ENCODE data around the gene ZNF211. TPM values are rescaled to one million over a fixed set of nuclear protein-coding genes. Genes with fewer than 3 reads are reported as not detected.

ZNF211 gene
- total and polyA plus RNA-seq, 9 of the 15 experiments (the other 6 are each of a cell fraction or from before 2014, with no cell fraction given), result 1.3 to 11.6 (median 4.5) TPM

DNA sequence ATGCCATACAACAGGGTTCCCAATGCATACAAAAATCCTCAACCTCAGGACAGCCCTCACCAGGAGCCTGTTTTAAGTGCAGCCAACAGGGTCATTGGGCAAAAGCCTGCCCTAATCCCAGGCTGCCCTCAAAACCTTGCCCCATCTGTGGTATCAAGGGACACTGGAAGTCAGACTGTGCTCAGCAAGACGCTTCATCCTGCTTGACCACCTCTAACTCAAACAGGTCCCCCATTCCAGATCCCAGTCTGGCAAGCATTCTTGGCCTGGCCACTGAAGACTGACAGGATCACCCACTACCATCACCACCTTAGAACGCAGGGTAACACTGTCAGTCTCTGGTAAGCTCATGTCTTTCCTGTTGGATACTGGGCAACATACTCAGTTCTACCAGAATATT lies 20.7 kb downstream of the ZNF211 start (continued):
- TF ChIP-seq SIN3A (IDR thresholded peaks at IDR 0.05; ENCODE audit: borderline replicate concordance in 2 of 2, control insufficient read depth in 1 of 2, low read depth in 2 of 2, low read length in 2 of 2) (no peak), ARID2 (IDR thresholded peaks at IDR 0.05) (no peak), SFPQ (IDR thresholded peaks at IDR 0.05; ENCODE audit: low read depth, low read length) (no peak)
- TF ChIP-seq, protein P1, sequence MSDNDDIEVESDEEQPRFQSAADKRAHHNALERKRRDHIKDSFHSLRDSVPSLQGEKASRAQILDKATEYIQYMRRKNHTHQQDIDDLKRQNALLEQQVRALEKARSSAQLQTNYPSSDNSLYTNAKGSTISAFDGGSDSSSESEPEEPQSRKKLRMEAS (CRISPR knock-in tag; IDR thresholded peaks at IDR 0.05), result no peak

- POLR2A ChIA-PET, result no interaction called here
- peak overlapping the region; percentile 51 for H3K4me2 ChIP-seq (ENCODE audit: insufficient read depth, low read length)
- FAIRE-seq (peak; percentile 82), ATAC-seq (peak; percentile 62), DNase-seq (ENCODE audit: extremely low read depth in 1 of 4, low spot score in 3 of 4) (peak; percentile 32 to 57 (median 38))
- intact Hi-C loops (cut with micrococcal nuclease) (no loop called here), in situ Hi-C loops (cut with MboI) (no loop called here)
- peak overlapping the region; percentile 39; the same call in 2 of the 3 replicates for H3K27ac ChIP-seq (ENCODE audit: extremely low read depth, low read depth, low read length)
- no peaks in the 10 kb centered on the region for H4K20me1 ChIP-seq (replicated peaks; ENCODE audit: control insufficient read depth, insufficient read depth, low read length)
- 9% methylated on average over 1 of the region's 1 CpG for WGBS (ENCODE audit: insufficient coverage, low coverage, missing lambda C conversion rate)
- BruUV-seq (replicated peaks), result no TSS peak
- H3K79me2 ChIP-seq (ENCODE audit: control insufficient read depth, insufficient read depth, low read length), result no peaks in the 10 kb centered on the region
- peak overlapping the region; percentile 27; the same call in 1 of the 2 replicates for H2AFZ ChIP-seq (ENCODE audit: low read depth, low read length)
- H3K9ac ChIP-seq (ENCODE audit: insufficient read depth in 1 of 2, low read depth in 2 of 2, low read length in 2 of 2), result no peak overlapping the region; a peak in 1 of 4 replicates
- CTCF ChIA-PET (ENCODE audit: low intra/inter-chr PET ratio), result no interaction called here
- H3K4me1 ChIP-seq (replicated peaks in 1 of 2; ENCODE audit: control insufficient read depth in 2 of 2, insufficient read depth in 2 of 2, low read length in 2 of 2), result peaks cover 7 to 27% of the 10 kb centered on the region in 2 experiments; a peak in 3 of 5 replicates
- H3K9me1 ChIP-seq (ENCODE audit: control insufficient read depth, insufficient read depth, low read length), result no peaks in the 10 kb centered on the region
- no peaks in the 10 kb centered on the region for H3K36me3 ChIP-seq (ENCODE audit: control insufficient read depth, insufficient read depth, low read length)
- no peaks in the 10 kb centered on the region for H3K9me3 ChIP-seq (replicated peaks; ENCODE audit: control insufficient read depth, insufficient read depth, low read depth, low read length)
- H3K4me3 ChIP-seq, result no peak overlapping the region
- no peaks in the 10 kb centered on the region for H3K27me3 ChIP-seq (ENCODE audit: control insufficient read depth in 2 of 2, insufficient read depth in 2 of 2, low read length in 2 of 2)
- TF ChIP-seq MECOM (CRISPR knock-in tag; IDR thresholded peaks at IDR 0.05) (no peak), GTF2E2 (tag; IDR thresholded peaks at IDR 0.05) (no peak), ZNF316 (IDR thresholded peaks at IDR 0.05) (peak; percentile 50), POLR3A (IDR thresholded peaks at IDR 0.05; ENCODE audit: borderline replicate concordance, extremely low read depth, insufficient read depth, insufficient read length) (no peak), TCF3 (CRISPR knock-in tag; IDR thresholded peaks at IDR 0.05) (peak; percentile 61; the same call in 1 of the 2 replicates), TAL1 (IDR thresholded peaks at IDR 0.05) (peak; percentile 56; the same call in 1 of the 2 replicates), CBFA2T2 (conservative IDR thresholded peaks at IDR 0.05) (peak; percentile 69), EHMT2 (IDR thresholded peaks at IDR 0.05) (0 out of 2 replicates have a peak, but pooled peaks have one; percentile 36), ELK3 (CRISPR knock-in tag; IDR thresholded peaks at IDR 0.05) (no peak), TEAD4 (IDR thresholded peaks at IDR 0.05; ENCODE audit: low read length) (peak; percentile 34; the same call in 1 of the 2 replicates), TEAD4 (CRISPR knock-in tag; IDR thresholded peaks at IDR 0.05; ENCODE audit: borderline replicate concordance) (no peak), HMG20A (CRISPR knock-in tag; conservative IDR thresholded peaks at IDR 0.05) (no peak), ARID1B (IDR thresholded peaks at IDR 0.05) (peak; percentile 80), MEF2A (IDR thresholded peaks at IDR 0.05; ENCODE audit: control insufficient read depth, low read depth, low read length) (no peak)
These were observed 22.5 kb downstream of the ZNF211 start for GRCh38 chr19:57655443-57655842.

Measured in K562 (cell line).